ENCODE data around the gene TNFRSF18.

DNA sequence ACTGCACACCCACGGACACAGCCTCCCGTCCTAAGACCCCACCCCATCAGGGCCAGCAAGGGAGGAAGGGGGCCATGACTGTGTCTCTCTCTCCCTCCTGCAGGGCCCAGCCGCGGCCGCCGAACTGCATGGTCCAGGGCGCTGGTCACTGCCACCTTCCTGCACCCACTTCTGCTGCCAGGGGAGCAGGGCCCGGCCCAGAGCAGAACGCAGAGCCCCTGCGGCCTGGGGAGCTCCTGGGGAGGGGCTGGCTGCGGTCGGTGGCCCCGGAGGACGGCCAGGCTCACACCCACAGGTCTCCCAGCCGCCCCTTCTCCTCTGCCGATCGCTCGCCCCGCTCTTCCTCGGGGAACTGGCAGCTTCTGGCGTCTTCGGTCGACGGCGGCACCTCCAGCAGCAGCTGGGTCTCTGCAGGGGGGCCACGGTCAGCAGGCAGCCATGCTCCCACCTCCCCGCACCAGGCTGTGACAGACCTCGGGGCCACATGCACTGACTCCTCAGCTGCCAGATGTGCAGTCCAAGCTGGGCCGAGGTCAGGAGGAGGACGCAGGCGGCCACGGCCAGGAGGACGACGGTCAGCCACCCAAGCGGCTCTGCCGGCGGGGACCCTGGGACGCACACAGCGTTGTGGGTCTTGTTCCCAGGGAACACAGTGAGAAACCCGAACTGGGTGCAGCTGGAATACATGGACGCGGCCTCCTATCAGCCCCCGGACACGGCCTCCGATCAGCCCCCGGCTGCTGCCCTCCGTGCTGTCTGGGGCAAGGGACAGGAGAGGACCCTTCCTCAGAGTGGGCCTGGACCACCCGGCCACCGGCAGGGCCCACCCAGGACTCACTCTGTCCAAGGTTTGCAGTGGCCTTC, 2.6 kb downstream of the TNFRSF18 start:
- TF ChIP-seq TAF1 (IDR thresholded peaks at IDR 0.05; ENCODE audit: low read depth, low read length): no peak
- no peak for TF ChIP-seq POLR2A (IDR thresholded peaks at IDR 0.05; ENCODE audit: low read depth, low read length)
- TF ChIP-seq POLR2AphosphoS5 (IDR thresholded peaks at IDR 0.05; ENCODE audit: low read depth, low read length): no peak

Data from GM12891 (cell line).